NCI-H446 treated with DMSO at 0.1 percent for 48 hours (cell line): ENCODE data around the gene IL11.

Experiments
- DNase-seq: peaks from one replicate; lab custom pipeline; 2025; lab: John Stamatoyannopoulos, UW

Gene IL11

GRCh38 chr19:55372316-55373081, 2.2 kb upstream of the IL11 start:
- no peak for DNase-seq

- DNase-seq: no peak
These were observed 484 bp downstream of the IL11 start for GRCh38 chr19:55369653-55370304.

DNA sequence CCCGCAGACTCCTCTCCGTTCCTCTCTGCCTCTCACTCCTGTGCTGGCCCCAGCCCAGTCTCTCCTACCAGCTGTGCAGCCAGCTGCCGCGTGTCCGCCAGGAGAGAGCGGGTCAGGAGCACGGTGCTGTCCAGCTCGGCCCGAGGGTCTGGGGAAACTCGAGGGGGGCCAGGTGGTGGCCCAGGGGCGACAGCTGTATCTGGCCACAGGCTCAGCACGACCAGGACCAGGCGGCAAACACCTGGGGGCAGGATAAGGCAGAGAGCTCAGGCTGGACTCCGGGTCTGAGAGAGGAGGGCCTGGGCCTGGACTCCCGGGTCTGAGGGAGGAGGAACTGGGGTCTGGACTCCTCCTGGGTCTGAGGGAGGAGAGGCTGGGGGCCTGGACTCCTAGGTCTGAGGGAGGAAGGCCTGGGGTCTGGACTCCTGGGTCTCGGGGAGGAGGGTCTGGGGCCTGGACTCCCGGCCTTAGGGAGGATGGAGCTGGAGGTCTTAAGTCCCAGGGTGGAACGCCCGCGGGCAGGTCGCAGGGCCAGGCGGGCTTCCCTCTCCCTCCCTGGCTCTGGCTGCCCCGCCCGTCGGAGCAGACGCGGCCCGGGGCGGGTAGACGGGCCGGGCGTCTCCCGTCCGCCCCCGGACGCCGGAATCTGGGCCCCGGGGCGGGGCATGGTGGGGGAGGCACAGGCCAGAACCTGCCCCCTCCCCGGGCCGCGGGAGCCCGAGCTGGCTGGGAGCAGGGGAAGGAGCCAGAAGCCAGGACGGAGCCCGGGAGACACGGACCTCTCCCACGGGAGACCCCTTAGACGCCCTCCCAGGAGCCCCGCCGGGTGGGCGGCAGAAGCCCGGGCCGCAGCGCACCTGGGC, 1.3 kb downstream of the IL11 start:
- no peak for DNase-seq

- no peak for DNase-seq
These were observed 2.2 kb downstream of the IL11 start for GRCh38 chr19:55368106-55368505.

- no peak for DNase-seq
These were observed 3.5 kb downstream of the IL11 start for GRCh38 chr19:55366790-55367189.

DNA sequence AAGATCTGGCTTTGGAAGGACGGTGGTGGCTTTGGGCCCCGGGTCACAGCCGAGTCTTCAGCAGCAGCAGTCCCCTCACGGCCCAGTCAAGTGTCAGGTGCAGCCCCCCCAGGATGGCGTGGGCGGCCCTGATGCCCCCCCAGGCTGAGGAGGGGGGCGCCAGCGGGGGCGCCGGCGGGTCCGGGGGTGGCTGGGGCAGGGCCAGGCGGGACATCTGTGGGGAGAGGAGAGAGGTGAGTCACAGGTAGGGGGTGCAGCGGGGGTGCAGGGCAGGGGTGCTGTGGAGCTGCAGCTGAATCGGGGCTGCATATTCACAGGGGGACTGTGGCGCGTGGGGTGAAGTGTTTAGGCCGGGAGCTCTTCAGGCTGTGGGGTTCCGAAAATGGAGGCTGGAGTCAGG, 4.3 kb downstream of the IL11 start:
- no peak for DNase-seq

DNA sequence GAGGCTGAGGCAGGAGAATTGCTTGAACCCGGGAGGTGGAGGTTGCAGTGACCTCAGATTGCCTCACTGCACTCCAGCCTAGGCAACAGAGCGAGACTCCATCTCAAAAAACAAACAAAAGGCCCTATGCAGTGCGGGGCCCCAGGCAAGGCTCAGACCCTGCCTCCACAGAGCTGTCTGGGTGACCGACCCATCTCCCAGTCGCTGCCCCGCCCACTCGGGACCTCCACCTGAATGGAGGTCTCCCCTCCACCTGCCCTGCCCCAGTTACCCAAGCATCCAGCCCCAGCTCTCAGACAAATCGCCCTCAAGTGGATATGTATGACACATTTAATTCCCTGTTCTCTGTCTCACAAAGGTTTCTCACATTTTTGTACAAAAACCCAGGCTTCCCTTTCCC, 5.0 kb downstream of the IL11 start:
- DNase-seq: no peak

DNA sequence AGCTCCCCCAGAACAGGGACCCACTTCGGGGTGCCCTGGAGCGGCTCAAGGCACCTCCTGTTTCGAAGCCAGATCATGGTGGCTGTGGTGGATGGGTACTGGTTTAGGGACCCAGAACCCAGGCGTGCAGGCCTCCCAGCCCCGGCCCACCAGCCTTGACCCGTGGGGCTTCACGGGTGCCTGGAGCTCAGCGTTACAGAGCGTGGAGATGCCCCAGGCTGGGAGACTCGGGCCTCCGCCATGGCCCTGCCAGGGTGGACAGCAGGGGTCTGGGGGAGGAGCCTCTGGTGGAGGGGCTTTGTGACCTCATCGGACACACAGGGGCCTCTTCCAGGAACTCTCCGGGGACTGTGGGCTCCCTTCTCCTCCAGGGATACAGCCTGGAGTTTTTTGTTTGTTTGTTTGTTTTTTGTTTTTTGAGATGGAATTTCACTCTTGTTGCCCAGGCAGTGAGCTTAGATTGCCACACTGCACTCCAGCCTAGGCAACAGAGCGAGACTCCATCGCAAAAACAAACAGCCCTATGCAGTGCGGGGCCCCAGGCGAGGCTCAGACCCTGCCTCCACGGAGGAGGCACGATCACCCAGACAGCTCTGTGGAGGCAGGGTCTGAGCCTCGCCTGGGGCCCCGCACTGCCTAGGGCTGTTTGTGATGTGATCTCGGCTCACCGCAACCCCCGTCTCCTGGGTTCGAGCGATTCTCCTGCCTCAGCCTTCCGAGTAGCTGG, 7.1 kb downstream of the IL11 start, which contains the start of gene GARIN5B:
TSS of gene GARIN5B (minus strand) at position 271 of the 727 bp plus-strand sequence. CDS start at position 77, 194 bp downstream.
- no peak for DNase-seq

DNA sequence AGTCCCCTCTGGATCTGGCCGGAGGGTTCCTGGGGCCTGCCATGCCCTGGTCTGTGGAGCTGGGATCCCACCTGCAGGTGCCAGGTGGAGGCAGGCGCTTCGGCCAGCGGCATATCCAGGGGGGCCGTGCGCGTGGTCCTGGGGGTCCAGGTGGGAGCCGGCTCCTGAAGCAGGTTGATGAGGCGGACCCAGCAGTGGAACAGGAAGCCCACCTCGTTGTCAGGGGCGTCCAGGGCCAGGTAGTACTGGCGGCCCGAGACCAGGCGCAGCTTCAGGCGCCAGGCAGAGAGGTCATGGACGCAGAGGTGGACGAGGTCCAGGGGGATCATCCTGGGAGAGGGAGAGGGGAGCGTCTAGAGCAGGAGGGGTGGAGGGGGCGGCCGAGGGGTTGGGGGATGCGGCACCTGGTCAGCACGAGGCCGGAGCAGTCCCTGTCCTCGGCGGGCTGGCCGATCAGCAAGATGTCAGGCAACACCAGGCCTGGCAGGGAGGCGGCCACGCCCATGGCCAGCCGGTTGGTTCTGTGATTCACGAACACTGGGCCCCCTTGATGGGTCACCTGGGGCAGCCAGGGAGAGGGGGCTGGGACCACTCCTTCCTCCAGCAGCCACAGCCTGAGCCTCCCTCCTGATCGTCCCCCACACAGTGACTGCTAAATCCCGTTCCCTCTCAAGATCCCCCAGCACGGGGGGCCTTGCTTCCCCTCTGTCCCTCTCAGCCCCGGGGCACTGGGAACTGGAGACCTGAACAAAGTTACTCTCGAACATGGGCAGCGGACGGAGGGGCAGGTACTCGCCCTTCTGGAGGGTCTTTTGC, 7.9 kb downstream of the IL11 start:
- no peak for DNase-seq

DNA sequence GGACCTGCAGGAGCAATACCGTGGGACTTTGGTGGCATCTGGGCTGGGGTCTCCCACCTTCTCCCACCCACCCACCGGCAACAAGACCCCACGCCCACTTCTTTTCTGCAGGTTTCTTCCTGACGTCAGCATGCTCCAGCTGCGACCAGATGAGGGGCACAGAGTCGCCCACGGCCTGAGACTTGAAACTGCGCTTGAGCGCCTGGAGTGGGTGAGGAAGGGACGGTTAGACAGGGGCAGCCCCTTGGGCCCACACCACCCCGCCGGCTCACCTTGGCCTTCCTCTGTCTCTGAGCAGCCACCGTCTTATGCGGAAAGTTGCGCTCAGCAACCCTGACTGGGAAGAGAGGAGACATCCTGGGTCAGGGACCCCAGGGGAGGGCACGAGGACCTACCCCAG, 9.4 kb downstream of the IL11 start:
- no peak for DNase-seq

DNA sequence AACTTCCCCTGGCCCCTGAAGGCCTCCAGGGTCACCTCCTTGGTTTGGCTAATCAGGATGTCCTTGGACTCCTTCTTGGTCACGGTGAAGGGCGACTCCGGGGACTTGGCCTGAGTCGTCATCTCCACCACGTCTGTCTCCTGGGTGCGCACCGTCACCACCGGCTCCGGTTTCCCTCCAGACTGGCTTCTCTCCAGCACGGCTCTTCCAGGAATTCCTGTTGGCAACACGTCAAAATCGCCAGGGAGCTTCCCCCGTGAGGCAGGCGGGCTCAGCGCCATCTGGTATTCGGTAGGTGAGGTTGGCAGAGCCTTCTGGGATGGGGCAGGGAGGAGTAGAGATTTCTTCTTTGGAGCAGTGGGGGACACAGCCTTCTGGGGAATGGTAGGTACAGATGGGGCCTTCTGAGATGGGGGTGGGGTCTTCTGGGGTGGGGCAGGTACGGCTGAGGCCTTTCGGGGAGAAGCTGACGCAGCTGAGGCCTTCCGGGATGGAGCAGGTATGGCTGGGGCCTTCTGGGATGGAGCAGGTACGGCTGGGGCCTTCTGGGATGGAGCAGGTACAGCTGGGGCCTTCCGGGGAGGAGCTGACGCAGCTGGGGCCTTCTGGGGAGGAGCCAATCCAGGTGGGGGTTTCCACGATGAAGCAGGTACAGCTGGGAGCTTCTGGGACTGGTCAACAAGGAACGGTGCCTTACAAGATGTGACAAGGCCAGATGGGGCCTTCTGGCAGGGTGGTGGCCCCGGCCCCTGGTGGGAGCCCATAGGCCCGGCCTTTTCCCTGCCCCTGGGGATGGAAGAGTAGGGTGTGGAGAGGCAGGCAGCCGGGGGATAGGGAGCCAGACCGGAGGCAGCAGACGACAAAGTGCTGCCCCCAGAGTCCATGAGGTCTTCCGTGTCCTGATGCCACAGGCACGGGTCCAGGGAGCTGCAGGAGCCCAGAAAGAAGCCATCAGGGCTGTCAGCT, 11.0 kb downstream of the IL11 start:
- peak; percentile 32 for DNase-seq

- no peak for DNase-seq
These were observed 11.8 kb downstream of the IL11 start for GRCh38 chr19:55358493-55358892.

GRCh38 chr19:55355213-55355821, 14.9 kb downstream of the IL11 start:
- DNase-seq: no peak

- DNase-seq: no peak
These were observed 15.5 kb downstream of the IL11 start, which contains the start of gene COX6B2 for GRCh38 chr19:55354698-55355212. TSS of gene COX6B2 (minus strand) at chr19:55354719. CDS start at chr19:55354521, 198 bp downstream.

DNA sequence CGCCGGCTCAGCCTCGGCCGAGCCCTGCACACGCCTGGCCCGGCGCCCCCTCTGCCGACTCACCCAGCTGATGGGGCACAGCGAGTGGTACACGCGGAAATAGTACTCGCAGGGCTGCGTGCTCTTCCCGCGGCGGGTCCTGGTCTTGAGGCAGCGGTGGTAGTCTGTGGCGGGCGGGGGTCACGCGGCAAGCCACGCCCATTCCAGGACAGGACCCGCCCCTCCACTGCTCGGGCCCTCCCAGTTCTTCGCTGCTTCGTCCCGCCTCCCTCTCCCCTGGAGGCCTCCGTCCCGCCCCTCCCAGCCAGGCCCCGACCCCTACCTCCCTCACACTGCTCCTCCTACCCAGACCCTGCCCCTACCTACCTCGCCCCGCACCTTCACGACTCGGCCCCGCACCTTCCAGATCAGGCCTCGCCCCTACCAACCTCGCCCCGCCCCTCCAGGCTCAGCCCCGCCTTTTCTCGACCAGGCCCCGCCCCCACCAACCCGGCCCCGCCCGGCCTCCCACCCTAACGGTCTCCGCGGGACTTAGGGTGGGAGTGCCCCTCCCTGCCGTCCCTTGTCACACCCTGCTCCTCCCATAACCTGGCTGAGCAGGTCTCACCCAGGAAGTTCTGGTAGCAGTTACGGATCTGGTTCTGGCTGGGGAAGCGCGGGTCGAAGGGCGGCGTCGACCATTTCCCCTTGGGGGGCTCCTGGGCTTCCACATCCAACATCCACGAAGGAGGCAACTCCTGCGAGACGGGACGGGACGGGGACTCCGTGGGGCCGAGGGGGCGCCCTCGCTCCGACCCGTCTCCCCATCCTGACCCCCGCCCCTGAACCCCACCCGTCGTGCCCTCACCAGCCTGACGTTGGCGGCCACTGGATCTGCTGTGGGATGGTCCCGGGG, 16.2 kb downstream of the IL11 start:
- DNase-seq: peak; percentile 2

GRCh38 chr19:55353356-55353802, 16.9 kb downstream of the IL11 start:
- no peak for DNase-seq

- DNase-seq: no peak
These were observed 17.6 kb downstream of the IL11 start for GRCh38 chr19:55352549-55353145.

- DNase-seq: no peak
These were observed 18.2 kb downstream of the IL11 start for GRCh38 chr19:55352040-55352439.
